HG03108 (cell line): ENCODE results near the gene MYH14.

Source experiments
- ATAC-seq: cut with Tn5 transposase; IDR thresholded peaks from one replicate; pipeline ENCODE4 v1.9.1; 2021; ENCODE audit warnings: moderate library complexity; ENCODE audit not compliant: unreplicated experiment

Gene MYH14

DNA sequence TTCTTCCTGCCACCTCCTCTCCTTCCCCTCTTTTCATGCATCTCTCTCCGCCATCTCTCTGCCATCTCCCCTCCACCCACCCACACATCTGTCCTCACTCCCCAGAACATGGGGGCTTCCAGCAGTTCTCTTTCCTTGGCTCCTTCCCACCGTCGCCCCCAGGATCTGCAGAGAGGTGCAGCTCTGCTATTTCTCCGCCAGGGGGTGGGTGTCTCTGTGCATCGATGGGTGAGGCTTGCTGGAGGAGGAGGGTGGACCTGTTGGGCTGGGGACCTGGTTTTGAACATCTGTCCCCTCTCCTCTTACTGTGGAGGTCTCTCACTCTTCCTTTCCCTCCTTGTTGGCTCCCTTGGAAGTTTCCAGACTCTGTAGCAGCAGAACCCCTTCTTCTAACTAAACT lies 51.7 kb downstream of the MYH14 start:
- ATAC-seq: no peak

GRCh38 chr19:50257141-50257540 lies 53.7 kb downstream of the MYH14 start:
- ATAC-seq: no peak

DNA sequence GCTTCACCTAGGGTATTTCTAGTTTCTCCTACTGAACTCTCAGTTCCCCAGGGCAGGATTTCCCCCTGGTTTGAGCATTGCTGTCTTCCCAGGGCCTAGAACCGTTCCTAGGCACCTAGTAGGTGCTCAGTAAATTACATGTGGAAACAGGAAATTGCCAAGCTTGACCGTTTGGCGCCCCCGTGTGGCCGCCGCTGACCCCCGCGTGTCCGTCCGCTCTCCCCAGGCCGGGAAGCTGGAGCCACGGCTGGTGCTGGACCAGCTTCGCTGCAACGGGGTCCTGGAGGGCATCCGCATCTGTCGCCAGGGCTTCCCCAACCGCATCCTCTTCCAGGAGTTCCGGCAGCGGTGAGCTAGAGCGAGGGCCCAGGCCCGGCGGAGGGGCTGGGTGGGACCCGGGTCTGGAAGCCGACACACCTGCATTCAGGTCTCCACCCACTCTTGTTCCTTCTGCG lies 55.5 kb downstream of the MYH14 start:
- ATAC-seq: no peak

DNA sequence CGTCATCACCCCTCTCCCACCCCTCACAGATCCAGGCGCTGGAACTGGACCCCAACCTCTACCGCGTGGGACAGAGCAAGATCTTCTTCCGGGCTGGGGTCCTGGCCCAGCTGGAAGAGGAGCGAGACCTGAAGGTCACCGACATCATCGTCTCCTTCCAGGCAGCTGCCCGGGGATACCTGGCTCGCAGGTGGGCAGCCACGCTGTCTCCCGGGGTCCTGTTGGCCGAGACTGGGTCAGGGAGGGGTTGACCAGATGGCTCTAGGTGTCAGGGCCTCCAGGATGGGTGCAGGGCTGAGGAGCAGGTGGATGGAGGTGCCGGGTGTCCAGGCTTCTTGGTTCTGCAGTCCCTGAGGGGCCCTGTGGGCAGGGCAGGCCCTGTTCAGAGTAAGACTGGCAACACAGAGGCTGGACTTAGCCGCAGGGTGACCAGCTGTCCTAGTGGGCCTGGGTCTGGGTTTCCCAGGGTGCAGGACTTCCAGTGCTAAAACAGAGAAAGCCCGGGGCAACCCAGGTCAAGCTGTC lies 58.1 kb downstream of the MYH14 start:
- no peak for ATAC-seq

DNA sequence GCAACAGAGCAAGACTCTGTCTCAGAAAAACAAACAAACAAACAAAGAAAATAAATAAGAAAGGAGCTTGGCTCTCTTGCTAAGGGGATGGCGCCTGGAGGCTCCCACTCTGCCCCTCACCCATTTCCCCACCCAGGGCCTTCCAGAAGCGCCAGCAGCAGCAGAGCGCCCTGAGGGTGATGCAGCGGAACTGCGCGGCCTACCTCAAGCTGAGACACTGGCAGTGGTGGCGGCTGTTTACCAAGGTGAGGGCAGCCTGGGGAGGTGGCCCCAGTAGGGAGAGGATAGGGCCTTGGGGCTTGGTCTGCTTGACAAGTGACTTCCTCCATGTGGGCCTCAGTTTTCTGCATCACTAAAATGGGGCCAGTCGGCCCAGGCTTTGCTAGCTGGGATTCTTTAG lies 59.8 kb downstream of the MYH14 start:
- ATAC-seq: no peak

- no peak for ATAC-seq
Measured at GRCh38 chr19:50264483-50265186, 61.2 kb downstream of the MYH14 start.

DNA sequence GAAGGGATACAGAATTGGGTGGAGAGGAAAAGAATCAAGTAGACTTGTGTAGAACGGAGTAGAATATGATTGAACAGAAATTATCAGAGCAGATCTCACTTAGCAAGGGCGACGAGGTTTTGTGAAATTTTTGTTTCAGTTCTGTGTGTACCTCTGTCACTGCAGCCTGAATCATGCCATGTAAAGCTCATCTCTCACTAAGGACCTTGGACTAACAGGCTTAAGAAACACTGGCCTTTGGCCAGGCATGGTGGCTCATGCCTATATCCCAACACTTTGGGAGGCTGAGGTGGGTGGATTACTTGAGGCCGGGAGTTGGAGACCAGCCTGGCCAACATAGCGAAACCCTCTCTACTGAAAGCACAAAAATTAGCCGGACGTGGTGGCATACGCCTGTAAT lies 62.6 kb downstream of the MYH14 start:
- ATAC-seq: no peak

DNA sequence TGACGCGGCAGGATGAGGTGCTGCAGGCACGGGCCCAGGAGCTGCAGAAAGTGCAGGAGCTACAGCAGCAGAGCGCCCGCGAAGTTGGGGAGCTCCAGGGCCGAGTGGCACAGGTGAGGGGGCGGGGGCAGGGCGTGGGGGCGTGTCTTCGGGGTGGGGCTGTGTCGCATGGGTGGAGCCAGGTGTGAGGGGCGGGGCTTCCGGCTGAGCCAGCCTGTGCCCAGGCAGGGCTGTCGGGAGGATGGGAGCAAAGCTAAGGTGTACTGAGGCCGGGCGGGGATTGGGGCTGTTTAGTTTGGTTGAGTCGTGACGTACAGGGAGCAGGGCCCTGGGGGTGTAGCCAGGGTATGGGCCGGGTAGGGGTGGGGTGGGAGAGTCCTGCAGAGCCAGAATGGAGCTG lies 63.5 kb downstream of the MYH14 start:
- no peak for ATAC-seq

DNA sequence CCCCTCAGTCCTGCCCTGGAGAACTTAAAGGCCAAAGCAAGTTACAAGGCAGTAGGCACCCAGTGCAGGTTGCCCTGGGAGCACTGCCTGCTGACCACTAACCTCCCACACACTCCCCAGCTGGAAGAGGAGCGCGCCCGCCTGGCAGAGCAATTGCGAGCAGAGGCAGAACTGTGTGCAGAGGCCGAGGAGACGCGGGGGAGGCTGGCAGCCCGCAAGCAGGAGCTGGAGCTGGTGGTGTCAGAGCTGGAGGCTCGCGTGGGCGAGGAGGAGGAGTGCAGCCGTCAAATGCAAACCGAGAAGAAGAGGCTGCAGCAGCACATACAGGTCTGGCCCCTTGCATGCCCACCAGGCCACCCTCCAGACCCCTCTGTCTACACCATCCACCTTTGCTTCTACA lies 64.6 kb downstream of the MYH14 start:
- ATAC-seq: no peak

DNA sequence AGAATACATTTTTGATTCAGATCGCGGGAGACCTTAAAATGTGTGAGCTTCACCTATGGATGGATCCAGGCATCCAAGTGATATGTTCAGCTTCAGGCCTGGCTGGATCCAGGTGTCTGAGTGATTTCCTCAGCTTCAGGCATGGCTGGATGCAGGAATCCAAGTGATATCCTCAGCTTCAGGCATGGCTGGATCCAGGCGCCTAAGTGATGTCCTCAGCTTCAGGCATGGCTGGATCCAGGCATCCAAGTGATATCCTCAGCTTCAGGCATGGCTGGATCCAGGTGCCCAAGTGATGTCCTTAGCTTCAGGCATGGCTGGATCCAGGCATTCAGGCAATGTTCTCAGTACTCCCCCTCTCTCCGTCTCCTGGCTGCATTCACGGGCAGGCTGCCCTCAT lies 65.1 kb downstream of the MYH14 start:
- no peak for ATAC-seq

DNA sequence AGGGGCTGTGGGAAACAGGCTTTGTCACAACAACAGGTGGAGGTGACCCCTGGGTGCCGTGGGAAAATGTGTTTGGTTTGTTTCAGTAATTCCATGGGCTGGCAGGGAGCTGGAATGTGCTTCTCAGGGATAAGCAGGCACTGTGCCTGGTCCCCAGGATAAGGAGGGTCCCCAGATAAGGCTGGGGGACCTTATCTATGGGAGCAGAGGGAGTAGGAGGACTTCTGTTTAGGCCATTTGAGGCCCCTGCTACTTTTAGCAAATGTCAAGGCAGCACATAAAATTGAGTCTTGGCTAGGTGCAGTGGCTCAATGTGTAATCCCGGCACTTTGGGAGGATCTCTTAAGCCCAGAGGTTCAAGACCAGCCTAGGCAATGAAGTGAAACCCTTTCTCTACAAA lies 66.2 kb downstream of the MYH14 start:
- ATAC-seq: no peak

- ATAC-seq: no peak
Measured at GRCh38 chr19:50272263-50272897, 69.0 kb downstream of the MYH14 start.

DNA sequence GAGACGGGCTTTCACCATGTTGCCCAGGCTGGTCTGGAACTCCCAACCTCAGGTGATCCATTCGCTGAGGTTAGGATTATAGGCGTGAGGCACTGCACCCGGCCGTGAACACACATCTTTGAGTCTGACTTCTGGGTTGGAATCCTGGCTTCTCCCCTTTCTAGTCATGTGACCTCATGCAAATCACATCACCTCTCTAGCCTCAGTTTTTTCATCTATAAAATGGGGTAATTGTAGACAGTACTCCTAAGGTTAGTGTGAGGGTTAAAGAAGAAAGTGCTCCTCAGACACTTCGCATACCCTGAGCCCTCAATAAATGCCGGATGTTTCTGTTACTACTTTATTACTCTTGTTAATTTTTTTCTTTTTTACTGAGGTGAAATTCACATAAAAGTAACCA lies 70.4 kb downstream of the MYH14 start:
- no peak for ATAC-seq

- no peak for ATAC-seq
Measured at GRCh38 chr19:50275577-50276368, 72.4 kb downstream of the MYH14 start.

DNA sequence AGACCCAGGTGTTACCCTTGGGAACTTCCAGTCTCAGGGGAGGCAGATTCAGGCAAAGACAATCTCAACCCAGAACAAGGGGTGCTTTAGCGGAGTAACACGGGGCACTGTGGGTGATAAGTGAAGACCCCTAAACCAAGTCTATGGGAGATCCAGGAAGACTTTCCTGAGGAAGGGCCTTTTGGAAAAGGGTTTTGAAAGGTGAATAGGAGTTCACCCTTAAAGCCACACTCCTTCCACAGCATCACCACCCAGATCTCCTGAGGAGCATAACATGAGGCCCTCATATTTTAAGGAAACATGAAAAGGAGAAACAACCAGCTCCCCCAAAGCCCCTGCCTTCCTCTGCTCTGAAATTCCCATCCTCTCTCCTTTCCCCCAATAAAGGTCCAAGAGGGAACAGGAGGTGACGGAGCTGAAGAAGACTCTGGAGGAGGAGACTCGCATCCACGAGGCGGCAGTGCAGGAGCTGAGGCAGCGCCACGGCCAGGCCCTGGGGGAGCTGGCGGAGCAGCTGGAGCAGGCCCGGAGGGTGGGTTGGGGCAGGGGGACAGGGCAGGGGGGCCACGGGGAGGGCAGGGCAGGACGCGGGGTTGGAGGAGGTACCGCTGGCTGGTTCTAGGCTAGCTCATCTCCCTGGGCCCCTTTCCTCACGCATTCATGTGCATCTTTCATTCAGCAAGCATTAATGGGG lies 73.1 kb downstream of the MYH14 start:
- no peak for ATAC-seq

DNA sequence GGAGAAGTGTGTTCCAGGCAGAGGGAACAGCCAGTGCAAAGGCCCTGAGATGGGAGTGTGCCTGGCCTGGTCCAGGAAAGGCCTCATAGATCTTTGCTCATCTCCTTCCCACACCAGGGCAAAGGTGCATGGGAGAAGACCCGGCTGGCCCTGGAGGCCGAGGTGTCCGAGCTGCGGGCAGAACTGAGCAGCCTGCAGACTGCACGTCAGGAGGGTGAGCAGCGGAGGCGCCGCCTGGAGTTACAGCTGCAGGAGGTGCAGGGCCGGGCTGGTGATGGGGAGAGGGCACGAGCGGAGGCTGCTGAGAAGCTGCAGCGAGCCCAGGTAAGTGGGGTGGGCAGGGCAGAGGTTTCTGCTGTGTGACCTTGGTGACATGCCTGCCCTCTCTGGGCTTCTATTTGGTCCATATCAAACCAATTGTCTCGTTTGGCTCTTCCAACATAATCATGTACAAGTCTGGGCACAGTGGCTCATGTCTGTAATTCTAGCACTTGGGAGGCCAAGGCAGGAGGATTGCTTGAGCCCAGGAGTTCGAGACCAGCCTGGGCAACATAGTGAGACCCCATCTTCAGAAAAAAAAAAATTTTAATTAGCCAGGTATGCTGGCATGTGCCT lies 74.7 kb downstream of the MYH14 start:
- no peak for ATAC-seq

GRCh38 chr19:50280074-50280473 lies 76.7 kb downstream of the MYH14 start:
- no peak for ATAC-seq

DNA sequence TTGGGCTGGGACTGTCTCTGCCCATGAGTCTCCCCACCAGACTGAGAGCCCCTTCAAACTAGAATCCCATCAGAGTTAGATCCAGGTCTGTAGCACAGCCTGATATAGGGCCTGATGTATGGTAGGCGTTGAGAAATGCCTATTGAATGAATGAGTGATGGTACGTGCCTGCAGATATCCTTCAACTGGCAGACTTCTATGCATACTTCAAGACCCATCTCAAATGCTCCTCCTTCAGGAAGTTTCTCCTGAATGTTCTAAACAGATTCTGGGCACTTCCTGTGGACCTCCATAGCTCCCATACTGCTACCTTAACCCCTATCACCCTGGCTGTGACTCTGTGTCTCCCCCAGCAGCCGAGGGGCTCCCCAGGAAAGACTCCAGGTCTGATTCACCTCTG lies 77.6 kb downstream of the MYH14 start:
- ATAC-seq: no peak

- no peak for ATAC-seq
Measured at GRCh38 chr19:50281491-50281890, 78.1 kb downstream of the MYH14 start.

GRCh38 chr19:50285833-50286232 lies 82.4 kb downstream of the MYH14 start:
- no peak for ATAC-seq

GRCh38 chr19:50286443-50286842 lies 83.0 kb downstream of the MYH14 start:
- ATAC-seq: no peak
